ENCODE results near the gene RMC1.
"Not testable (repeated sequence)": the region's sequence is repeated elsewhere in the genome, so short reads cannot be mapped to it uniquely, and the experiment has no call there.

DNA sequence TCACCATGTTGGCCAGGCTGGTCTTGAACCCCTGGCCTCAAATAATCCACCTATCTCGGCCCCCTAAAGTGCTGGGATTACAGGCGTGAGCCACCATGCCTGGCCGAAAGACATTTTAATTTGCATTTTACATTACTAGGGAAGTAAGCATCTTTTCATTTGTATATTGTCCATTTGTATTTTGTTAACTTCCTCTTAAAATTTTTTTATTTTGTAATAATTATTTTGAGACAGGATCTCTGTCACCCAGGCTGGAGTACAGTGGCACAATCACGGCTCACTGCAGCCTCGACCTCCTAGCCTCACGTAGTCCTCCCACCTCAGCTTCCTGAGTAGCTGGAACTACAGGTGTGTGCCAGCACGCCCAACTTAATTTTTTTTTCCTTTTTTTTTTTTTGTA lies 8.9 kb downstream of the RMC1 start:
- TF ChIP-seq, protein P1, sequence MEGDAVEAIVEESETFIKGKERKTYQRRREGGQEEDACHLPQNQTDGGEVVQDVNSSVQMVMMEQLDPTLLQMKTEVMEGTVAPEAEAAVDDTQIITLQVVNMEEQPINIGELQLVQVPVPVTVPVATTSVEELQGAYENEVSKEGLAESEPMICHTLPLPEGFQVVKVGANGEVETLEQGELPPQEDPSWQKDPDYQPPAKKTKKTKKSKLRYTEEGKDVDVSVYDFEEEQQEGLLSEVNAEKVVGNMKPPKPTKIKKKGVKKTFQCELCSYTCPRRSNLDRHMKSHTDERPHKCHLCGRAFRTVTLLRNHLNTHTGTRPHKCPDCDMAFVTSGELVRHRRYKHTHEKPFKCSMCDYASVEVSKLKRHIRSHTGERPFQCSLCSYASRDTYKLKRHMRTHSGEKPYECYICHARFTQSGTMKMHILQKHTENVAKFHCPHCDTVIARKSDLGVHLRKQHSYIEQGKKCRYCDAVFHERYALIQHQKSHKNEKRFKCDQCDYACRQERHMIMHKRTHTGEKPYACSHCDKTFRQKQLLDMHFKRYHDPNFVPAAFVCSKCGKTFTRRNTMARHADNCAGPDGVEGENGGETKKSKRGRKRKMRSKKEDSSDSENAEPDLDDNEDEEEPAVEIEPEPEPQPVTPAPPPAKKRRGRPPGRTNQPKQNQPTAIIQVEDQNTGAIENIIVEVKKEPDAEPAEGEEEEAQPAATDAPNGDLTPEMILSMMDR (IDR thresholded peaks at IDR 0.05; ENCODE audit: low read depth, low read length): not testable (repeated sequence)
- TF ChIP-seq EZH2phosphoT487 (IDR thresholded peaks at IDR 0.05; ENCODE audit: low read depth): not testable (repeated sequence)
